Middle frontal gyrus (tissue), 1 donor: ENCODE data around the gene SH3RF3.

Experiments
- DNase-seq: peaks from one replicate; pipeline ENCODE4 v3.0.0-alpha.2; 2015; ENCODE audit warnings: low spot score; ENCODE audit errors: extremely low spot score

The SH3RF3 gene

DNA sequence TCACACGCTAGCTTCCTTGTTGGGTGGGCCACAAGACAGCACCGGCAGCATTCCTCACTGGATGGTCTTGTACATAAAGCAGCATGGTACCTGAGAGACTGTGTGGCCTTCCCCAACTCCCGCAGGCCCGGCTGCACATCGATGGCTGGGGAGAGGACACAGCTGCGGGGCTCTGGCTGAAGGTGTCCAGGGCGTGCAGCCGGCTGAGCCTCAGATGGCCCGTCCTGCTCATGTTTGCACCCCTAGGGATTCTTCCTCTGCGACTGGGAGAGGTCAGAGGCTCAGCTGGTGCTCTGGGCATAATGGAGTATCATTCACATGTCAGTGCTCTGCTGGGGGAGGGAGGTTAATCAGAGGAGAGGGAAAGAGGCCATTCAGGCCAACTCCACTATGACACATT lies 276.9 kb downstream of the SH3RF3 start:
- no peak for DNase-seq

DNA sequence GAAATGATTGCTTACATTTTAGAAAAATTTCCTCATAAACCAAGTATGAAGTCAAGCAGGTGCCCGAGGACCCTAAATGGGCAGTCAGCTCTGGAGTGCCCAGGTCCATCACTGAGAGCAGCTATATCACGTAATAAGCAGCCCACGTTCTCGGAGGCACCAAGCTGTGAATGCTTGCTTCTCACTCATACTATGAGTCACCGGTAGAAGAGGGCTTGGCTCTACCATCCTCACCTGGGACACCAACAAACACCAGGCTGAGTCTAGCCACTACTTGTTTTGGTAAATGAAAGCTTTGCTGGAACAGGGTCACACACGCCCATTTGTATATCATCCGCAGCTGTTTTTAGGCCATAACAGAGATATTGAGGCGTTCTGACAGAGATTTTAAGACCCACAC lies 277.3 kb downstream of the SH3RF3 start:
- no peak for DNase-seq

DNA sequence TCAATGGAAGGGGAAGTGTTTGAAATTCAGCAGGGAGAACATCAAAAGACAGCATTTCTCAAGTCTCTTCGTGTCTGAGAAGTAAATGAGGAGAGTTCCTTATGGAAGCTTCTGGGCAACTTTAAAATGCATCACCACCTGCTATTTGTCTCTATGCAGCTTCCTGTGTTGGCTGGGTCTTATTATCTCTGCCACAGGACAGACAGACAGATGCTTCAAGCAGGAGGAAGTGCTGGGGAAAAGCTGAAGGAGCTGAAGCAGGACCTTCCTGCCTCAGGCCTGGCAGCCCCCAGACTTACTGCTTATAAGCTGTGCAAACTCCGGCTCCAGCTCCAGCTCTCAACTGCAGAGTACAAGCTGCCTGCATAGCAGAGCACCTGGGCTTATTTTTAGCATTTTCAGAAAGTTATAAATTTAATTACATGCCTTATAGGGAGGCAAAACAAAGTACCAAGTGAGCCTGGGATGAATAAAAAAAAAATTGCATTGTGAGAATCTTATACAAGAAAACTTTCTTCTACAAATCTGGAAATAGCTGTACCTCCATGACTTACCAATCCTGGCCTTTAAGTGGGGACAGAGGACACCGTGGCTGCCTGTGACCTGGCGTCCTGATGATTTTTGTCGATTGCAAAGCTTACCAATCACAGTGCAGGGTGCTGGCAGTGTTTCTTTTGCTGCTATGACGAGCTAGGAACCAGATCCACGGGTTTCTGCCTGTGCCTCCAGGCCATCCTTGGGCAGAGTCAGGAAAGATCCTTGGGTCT lies 278.5 kb downstream of the SH3RF3 start:
- DNase-seq = no peak

- DNase-seq = no peak
Observed at GRCh38 chr2:109408043-109408335, 279.0 kb downstream of the SH3RF3 start.

- peak; percentile 8 for DNase-seq
Observed at GRCh38 chr2:109409321-109410038, 280.5 kb downstream of the SH3RF3 start.

DNA sequence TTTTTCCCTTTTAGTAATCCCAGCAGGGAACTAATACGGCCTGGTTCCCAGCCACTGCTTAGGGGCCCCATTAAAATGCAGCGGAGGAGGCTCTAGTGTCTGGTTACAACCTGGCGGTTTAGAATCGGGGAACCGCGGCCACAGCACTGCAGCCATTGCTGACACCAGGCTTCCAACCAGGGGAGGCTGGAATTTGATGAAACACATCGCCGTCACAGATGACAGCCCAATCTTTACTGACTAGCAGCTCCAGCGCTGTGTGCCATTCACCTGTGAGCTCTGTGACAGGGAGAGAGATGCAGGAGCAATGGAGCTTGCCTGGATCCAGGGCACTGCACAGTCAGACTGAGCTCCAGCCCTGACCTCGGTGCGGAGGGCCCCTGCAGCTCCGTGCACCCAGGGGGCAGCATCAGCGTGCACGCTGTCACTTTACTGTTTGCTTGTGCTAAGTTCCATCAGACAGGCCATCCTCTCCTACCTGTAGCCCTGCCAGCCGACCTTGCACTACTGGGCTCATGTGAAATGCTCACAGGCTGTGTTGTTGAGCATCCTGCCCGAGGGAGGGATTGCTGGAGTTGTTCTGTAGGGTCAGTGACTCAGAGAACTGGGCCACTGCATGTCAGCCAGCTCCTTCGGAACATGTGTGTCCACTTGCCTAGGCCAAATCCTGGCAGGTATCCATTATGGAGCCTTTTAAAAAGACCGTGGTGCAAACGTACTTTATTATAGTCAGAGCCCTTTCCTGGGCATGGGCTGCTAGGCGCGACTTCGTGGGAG lies 281.2 kb downstream of the SH3RF3 start:
- no peak for DNase-seq

DNA sequence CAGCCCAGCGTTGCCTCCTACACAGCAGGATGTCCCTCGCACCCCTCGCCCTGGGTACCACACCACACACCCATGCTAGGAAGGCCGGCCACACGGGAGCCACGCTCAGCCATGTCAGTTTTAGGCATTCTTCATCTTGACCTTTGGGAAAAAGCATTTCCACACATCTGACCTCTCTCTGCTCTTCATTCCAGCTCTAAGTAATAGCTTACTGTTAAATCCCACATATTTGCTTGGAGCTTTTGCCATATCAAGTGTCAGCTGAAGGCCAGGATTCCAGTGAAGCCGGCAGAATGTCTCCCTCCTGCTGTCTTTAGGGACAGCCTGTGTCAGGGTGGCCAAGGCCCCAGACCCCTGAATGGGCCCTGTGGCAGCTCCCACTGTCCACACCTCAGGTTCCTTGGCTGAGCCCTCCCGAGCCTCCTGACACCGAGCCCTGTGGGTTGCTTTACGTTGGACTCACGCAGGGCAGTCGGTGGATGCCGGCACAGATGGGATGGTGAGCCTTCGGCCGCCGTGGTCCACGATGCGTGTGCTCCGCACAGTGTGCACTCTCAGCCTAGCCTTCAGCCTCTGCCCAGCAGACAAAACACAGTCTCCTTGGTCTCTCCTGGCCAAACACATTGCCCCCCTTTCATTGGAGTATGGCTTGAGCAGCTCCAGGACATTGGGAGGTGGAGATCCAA lies 282.8 kb downstream of the SH3RF3 start:
- no peak for DNase-seq

GRCh38 chr2:109415581-109416013 lies 286.6 kb downstream of the SH3RF3 start:
- no peak for DNase-seq

- DNase-seq = no peak
Observed at GRCh38 chr2:109417701-109418335, 288.8 kb downstream of the SH3RF3 start.

GRCh38 chr2:109418716-109419115 lies 289.7 kb downstream of the SH3RF3 start:
- DNase-seq = no peak

GRCh38 chr2:109419171-109419756 lies 290.3 kb downstream of the SH3RF3 start:
- DNase-seq = no peak

DNA sequence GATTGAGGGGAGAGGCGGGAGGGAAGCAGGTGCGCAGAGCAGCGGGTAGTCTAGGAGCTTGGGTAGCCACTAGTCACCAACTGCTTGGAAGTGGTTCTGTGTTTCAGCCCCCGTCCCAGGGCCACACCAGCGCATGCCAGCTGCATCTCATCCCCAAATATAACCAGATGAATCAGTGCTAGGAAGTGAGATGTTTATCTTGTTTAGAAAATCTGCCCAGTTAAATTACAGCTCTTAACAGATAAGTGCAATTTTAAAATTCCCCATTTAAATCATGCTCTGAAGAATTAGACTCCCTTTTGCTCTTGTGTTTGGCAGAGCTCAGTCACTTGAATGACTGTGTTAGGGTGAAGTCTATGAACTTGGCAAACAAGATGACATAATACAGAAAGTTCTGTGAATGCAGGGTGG lies 291.0 kb downstream of the SH3RF3 start:
- peak; percentile 19 for DNase-seq

DNA sequence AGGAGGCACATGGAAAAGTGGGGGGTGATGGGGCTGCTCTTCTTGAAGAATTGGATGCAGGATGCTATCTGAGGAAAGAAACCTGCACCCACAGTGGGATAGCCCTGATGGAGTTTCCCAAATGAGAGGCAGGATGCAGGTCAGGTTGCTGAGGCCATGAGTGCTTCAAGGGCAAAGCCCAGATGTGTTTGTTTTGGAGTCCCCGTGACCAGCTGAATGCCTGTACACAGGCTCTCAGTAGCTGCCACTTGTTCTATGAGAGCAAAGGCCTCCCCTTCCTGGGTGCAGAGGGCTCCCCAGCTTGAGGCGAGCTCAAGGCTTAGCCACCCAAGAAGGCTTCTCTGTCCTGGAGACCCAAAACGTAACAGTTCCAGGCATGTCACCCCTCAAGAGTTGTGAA lies 292.1 kb downstream of the SH3RF3 start:
- DNase-seq = no peak

- DNase-seq = no peak
Observed at GRCh38 chr2:109421642-109422041, 292.6 kb downstream of the SH3RF3 start.

DNA sequence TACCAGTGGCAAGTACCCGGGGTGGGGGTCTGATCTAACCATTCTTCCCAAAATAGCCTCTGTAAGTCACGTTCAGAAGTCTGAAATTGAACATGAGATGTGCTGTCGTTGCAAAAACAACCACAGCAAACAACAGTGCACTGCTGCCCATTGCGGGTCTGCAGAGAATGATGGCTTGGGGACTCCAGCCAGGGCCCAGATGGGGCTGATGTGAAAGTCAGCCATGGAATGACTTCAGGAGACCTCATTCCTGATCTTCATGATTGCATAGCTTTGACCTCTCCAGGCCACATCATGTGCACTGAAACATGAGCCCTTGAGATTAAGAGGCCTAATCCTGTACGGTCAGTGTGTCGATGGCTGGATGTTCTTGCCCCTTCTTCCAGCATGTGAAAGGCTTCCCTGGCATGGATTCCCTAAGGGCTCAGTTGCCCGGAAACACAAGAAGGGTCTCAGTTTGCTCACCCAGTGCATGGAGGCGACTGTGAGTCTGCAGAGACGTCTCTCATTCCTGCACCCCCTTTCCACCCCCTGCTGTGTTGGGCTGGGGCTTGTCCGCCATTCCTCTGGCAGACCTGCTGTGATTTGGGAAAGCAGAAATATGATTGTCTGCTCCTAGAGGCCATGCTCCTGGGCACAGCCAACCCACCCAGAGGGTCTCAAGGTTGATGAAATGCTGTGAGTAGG lies 293.2 kb downstream of the SH3RF3 start:
- no peak for DNase-seq

- DNase-seq = no peak
Observed at GRCh38 chr2:109422758-109423500, 293.9 kb downstream of the SH3RF3 start.

DNA sequence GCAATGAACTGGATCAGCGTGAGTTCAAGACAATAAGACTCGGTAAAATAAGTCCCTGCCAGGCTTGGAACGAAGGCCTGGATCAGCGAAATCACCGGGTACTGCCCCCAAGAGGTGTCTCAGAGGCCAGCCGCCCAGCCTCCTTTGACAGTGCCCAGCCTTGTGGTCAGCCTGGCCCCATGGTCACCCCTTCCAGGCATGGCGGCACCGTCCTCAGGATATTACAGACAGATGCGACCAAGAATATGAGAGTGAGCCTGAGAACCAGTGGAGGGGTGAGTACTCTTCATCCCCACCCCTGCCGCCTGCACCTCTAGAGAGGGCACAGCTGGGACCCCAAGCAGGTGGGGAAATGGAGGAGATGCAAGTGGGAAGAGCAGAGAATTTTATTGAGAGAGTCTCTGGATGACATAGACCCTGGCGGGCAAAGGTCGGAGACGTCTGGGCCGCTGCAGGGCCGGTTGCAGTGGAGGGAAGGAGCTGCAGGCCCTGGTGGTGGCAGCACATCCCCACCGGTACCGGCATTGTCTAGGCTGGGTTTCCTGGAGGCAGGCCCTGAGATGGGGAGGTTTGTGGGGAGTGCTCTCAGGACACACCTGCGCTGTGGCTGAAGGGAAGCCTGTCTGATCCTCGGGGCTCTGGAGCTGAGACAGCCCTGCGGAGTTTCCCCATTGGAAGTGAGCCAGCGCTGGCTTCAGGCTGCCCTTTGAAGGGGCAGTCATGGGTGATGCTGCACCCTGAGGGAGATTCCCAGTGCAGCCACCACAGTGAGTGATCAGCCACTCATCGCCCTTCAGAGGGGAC lies 294.8 kb downstream of the SH3RF3 start:
- DNase-seq = no peak

- no peak for DNase-seq
Observed at GRCh38 chr2:109425411-109425810, 296.4 kb downstream of the SH3RF3 start.

DNA sequence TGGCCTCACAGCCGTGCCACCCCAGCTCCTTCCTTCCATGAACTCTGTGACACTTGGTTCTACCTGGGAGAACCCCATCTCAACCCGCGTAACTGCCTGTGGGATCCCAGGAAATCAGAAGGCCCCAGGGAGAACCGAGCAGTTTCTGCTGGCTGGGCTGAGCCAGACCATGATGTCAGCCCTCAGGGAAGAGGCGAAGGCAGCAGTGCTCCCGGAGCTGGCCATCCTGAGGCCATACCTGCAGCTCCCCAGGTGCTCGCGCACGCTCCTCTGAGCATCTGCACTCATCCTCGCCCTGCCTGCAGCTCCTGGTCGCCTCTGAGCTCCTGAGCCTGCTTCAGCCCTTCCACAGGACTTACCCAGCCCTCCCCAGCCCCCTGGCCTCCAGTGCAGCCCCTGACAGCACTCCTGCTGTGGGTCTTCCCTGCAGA lies 298.7 kb downstream of the SH3RF3 start:
- no peak for DNase-seq
